Liver (tissue), 9 donors: Measurements from ENCODE around the gene SGO2. TPM values are rescaled to one million over a fixed set of nuclear protein-coding genes. Genes with fewer than 3 reads are reported as not detected.

Source experiments
- DNase-seq: peaks from one replicate; pipeline ENCODE4 v3.0.0-alpha.2; 2017; ENCODE audit warnings: low spot score
- H3K27ac ChIP-seq, 2 donors: one replicate each; pipeline ENCODE4 v1.7.0; 2013; ENCODE audit warnings: inconsistent platforms in 2 of 2, low read length in 2 of 2, control low read depth in 1 of 2, low read depth in 1 of 2, mild to moderate bottlenecking in 1 of 2
- H3K27me3 ChIP-seq, 4 donors: one replicate each; pipeline versions ENCODE4 v1.6.1 to v1.7.0; 2013; ENCODE audit warnings: low read length in 3 of 4, inconsistent platforms in 1 of 4, mild to moderate bottlenecking in 1 of 4, moderate library complexity in 1 of 4; ENCODE audit not compliant: control insufficient read depth in 4 of 4, insufficient read depth in 4 of 4
- H3K36me3 ChIP-seq, 4 donors: one replicate each; pipeline versions ENCODE4 v1.6.1 to v1.7.0; 2013; ENCODE audit warnings: low read length in 3 of 4, mild to moderate bottlenecking in 3 of 4, low read depth in 1 of 4, moderate library complexity in 1 of 4; ENCODE audit not compliant: control insufficient read depth in 4 of 4, insufficient read depth in 3 of 4
- H3K4me1 ChIP-seq, 4 donors: one replicate each; pipeline versions ENCODE4 v1.6.1 to v1.7.0; 2013; ENCODE audit warnings: low read length in 3 of 4, mild to moderate bottlenecking in 3 of 4, moderate library complexity in 1 of 4; ENCODE audit not compliant: control insufficient read depth in 4 of 4, insufficient read depth in 4 of 4
- H3K4me3 ChIP-seq, 3 donors: one replicate each; pipeline versions ENCODE4 v1.6.1 to v1.7.0; 2013; ENCODE audit warnings: low read length in 3 of 3, control low read depth in 1 of 3, low read depth in 1 of 3, mild to moderate bottlenecking in 1 of 3
- H3K9ac ChIP-seq, 2 donors: one replicate each; pipeline ENCODE4 v1.7.0; 2013; ENCODE audit warnings: low read length in 2 of 2, mild to moderate bottlenecking in 2 of 2, moderate library complexity in 2 of 2, control low read depth in 1 of 2, low read depth in 1 of 2
- H3K9me3 ChIP-seq, 4 donors: one replicate each; pipeline versions ENCODE4 v1.6.1 to v1.7.0; 2013; ENCODE audit warnings: low read length in 3 of 4; ENCODE audit not compliant: control insufficient read depth in 4 of 4
- CTCF ChIP-seq: fragments of 150-350 bp; IDR thresholded peaks from 2 replicates; pipeline ENCODE4 v1.5.1; 2017; ENCODE audit warnings: improper control_type of control experiment, low read depth, low read length; ENCODE audit not compliant: missing input control
- EGR1 ChIP-seq, 2 donors: IDR thresholded peaks; 2 replicates each; pipeline ENCODE4 v1.6.1; 2016 to 2018; ENCODE audit warnings: antibody characterized with exemption in 2 of 2, low read depth in 2 of 2
- FOXA1 ChIP-seq: IDR thresholded peaks from 2 replicates; pipeline ENCODE4 v1.6.1; 2016; ENCODE audit warnings: antibody characterized with exemption
- FOXA2 ChIP-seq: IDR thresholded peaks from 2 replicates; pipeline ENCODE4 v1.6.1; 2016; ENCODE audit warnings: antibody characterized with exemption
- HNF4A ChIP-seq, 2 donors: conservative IDR thresholded peaks; 2 replicates each; pipeline ENCODE4 v1.6.1; 2016; ENCODE audit warnings: antibody characterized with exemption in 2 of 2, mild to moderate bottlenecking in 2 of 2
- HNF4G ChIP-seq: IDR thresholded peaks from 2 replicates; pipeline ENCODE4 v1.6.1; 2016; ENCODE audit warnings: antibody characterized with exemption
- JUND ChIP-seq, 2 donors: IDR thresholded peaks; 2 replicates each; pipeline ENCODE4 v1.6.1; 2016; ENCODE audit warnings: antibody characterized with exemption in 2 of 2
- MAX ChIP-seq: IDR thresholded peaks from 2 replicates; pipeline ENCODE4 v1.6.1; 2016; ENCODE audit warnings: antibody characterized with exemption
- NR2F2 ChIP-seq: IDR thresholded peaks from 2 replicates; pipeline ENCODE4 v1.6.1; 2016; ENCODE audit warnings: antibody characterized with exemption
- RAD21 ChIP-seq, 2 donors: IDR thresholded peaks; 2 replicates each; pipeline ENCODE4 v1.6.1; 2016; ENCODE audit warnings: antibody characterized with exemption in 2 of 2, mild to moderate bottlenecking in 2 of 2
- REST ChIP-seq: IDR thresholded peaks from 2 replicates; pipeline ENCODE4 v1.6.1; 2016; ENCODE audit warnings: antibody characterized with exemption, mild to moderate bottlenecking
- RXRA ChIP-seq, 2 donors: IDR thresholded peaks; 2 replicates each; pipeline ENCODE4 v1.6.1; 2017 to 2018; ENCODE audit warnings: antibody characterized with exemption in 2 of 2, mild to moderate bottlenecking in 1 of 2
- SP1 ChIP-seq: IDR thresholded peaks from 2 replicates; pipeline ENCODE4 v1.6.1; 2018; ENCODE audit warnings: antibody characterized with exemption, mild to moderate bottlenecking
- TAF1 ChIP-seq: conservative IDR thresholded peaks from 2 replicates; pipeline ENCODE4 v1.6.1; 2016; ENCODE audit warnings: antibody characterized with exemption, mild to moderate bottlenecking
- YY1 ChIP-seq: IDR thresholded peaks from 2 replicates; pipeline ENCODE4 v1.6.1; 2016; ENCODE audit warnings: antibody characterized with exemption, mild to moderate bottlenecking
- ZBTB33 ChIP-seq: IDR thresholded peaks from 2 replicates; pipeline ENCODE4 v1.6.1; 2016; ENCODE audit warnings: antibody characterized with exemption
- WGBS: extraction: QIAGEN DNeasy Blood & Tissue Kit; methylation state at CpG from one replicate; pipeline ENCODE4 v1.1.7; 2013; 5-methylcytosine and 5-hydroxymethylcytosine counted together
- polyA plus RNA-seq, 2 donors: library from polyadenylated mRNA; stranded (reverse) in 1 of 2; unstranded in 1 of 2; fragments of 200-250 nt in 1 of 2; fragments of >200 nt in 1 of 2; fragmentation: Nextera tagmentation in 1 of 2; extraction: Ambion mirVana in 1 of 2; gene quantifications; one replicate each; pipeline versions ENCODE4 v1.2.1 to v1.2.3, GENCODE V29; 2013 to 2015
- total RNA-seq, 2 donors: library from RNA; depleted of rRNA; stranded (reverse); fragments of >200 nt; gene quantifications; one replicate each; pipeline ENCODE4 v1.2.3, GENCODE V29; 2014
- donor health status: healthy.
- donor health status: healthy.
- donor health status: healthy.
- donor health status: healthy.
- donor health status: healthy.

SGO2 gene
- total and polyA plus RNA-seq, 4 donors = 0.58 to 14.9 (median 0.77) TPM

- Histone ChIP-seq H3K27me3 (no peaks in the 10 kb centered on the region), H3K36me3 (peaks cover 0 to 5% (median under 1%) of the 10 kb centered on the region in 4 donors), H3K4me1 (peaks cover 2 to 39% (median 30%) of the 10 kb centered on the region in 4 donors), H3K9me3 (no peaks in the 10 kb centered on the region), H3K27ac (peak within 1 kb of the TSS; percentile 81 to 93), H3K4me3 (peak within 1 kb of the TSS; percentile 67 to 94 (median 89)), H3K9ac (peak within 1 kb of the TSS; percentile 87 to 97)
- peak; percentile 87 for TF ChIP-seq HNF4A (conservative IDR thresholded peaks at IDR 0.05)
- TF ChIP-seq MAX = peak; percentile 85
- no peak for TF ChIP-seq CTCF
- TF ChIP-seq TAF1 = peak; percentile 74
- TF ChIP-seq ZBTB33 = peak; percentile 55
- no peak for TF ChIP-seq NR2F2
- peak; percentile 51 to 79 for TF ChIP-seq RXRA (IDR thresholded peaks at IDR 0.05)
- TF ChIP-seq EGR1 (IDR thresholded peaks at IDR 0.05; ENCODE audit: low read depth in 2 of 2) = peak; percentile 85 to 87
- TF ChIP-seq RAD21 (IDR thresholded peaks at IDR 0.05) = peak; percentile 26 to 42
- no peak for TF ChIP-seq FOXA1
- TF ChIP-seq REST = peak; percentile 81
- peak; percentile 73 for TF ChIP-seq SP1
- TF ChIP-seq FOXA2 = no peak
- TF ChIP-seq HNF4G = peak; percentile 51
- peak; percentile 77 for TF ChIP-seq YY1
- TF ChIP-seq JUND (IDR thresholded peaks at IDR 0.05) = peak in 1 of 2 donors; percentile 69
- peak; percentile 44 for DNase-seq
- 6% methylated on average over 62 of the region's 62 CpGs for WGBS
Observed at GRCh38 chr2:200585730-200586643, 60.0 kb downstream of the SGO2 start, which contains the start of gene AOX1. AOX1 (plus strand) TSS chr2:200586014; CDS start chr2:200586109, 95 bp downstream.
